ENCODE data around the gene HECW1.

Gene HECW1

GRCh38 chr7:43278088-43278644, 165.7 kb downstream of the HECW1 start:
- Histone ChIP-seq H3K9me3 (ENCODE audit: low read depth, low read length) (no peaks in the 10 kb centered on the region), H3K9ac (ENCODE audit: insufficient read length) (no peak overlapping the region), H3K4me3 (no peak overlapping the region), H3K36me3 (ENCODE audit: insufficient read depth, low read length) (no peaks in the 10 kb centered on the region), H3K27ac (no peak overlapping the region)
- TF ChIP-seq EZH2 (IDR thresholded peaks at IDR 0.05) (no peak), POLR2AphosphoS5 (IDR thresholded peaks at IDR 0.05; ENCODE audit: borderline replicate concordance, low read depth, low read length) (no peak), FOXP2 (optimal IDR thresholded peaks at IDR 0.05; ENCODE audit: control extremely low read depth, extremely low read length, insufficient read depth) (no peak)
- DNase-seq (ENCODE audit: low read depth, low spot score), result no peak

GRCh38 chr7:43281268-43281667, 168.8 kb downstream of the HECW1 start:
- H3K9me3 ChIP-seq (ENCODE audit: low read depth, low read length), result no peaks in the 10 kb centered on the region
- DNase-seq (ENCODE audit: low read depth, low spot score), result no peak
- TF ChIP-seq EZH2 (IDR thresholded peaks at IDR 0.05) (no peak), POLR2AphosphoS5 (IDR thresholded peaks at IDR 0.05; ENCODE audit: borderline replicate concordance, low read depth, low read length) (no peak), FOXP2 (optimal IDR thresholded peaks at IDR 0.05; ENCODE audit: control extremely low read depth, extremely low read length, insufficient read depth) (no peak)
- H3K36me3 ChIP-seq (ENCODE audit: insufficient read depth, low read length), result no peaks in the 10 kb centered on the region
- no peak overlapping the region for H3K4me3 ChIP-seq
- H3K27ac ChIP-seq, result no peak overlapping the region
- no peak overlapping the region for H3K9ac ChIP-seq (ENCODE audit: insufficient read length)

DNA sequence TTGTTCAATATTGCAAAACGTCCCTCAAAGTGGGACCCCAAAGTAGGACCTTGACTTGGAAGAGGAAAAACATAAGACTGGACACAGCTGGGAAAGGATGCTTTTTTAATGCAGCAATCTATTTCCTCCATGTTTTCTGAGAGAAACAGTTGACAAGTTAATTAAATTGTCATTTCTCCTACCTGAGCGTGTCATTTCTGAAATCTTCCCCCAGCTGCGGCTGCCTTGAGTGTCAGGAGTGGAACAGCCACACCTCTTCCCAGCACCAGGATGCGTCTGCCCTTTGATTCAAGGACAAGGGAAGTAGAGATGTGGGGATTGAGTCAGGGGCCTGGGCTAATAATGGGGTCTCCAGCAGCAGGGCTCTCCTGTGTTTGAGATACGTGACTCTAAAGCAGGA, 171.3 kb downstream of the HECW1 start:
- no peaks in the 10 kb centered on the region for H3K36me3 ChIP-seq (ENCODE audit: insufficient read depth, low read length)
- H3K9me3 ChIP-seq (ENCODE audit: low read depth, low read length), result no peaks in the 10 kb centered on the region
- H3K4me3 ChIP-seq, result no peak overlapping the region
- DNase-seq (ENCODE audit: low read depth, low spot score), result no peak
- no peak overlapping the region for H3K9ac ChIP-seq (ENCODE audit: insufficient read length)
- H3K27ac ChIP-seq, result no peak overlapping the region
- no peak for TF ChIP-seq POLR2AphosphoS5 (IDR thresholded peaks at IDR 0.05; ENCODE audit: borderline replicate concordance, low read depth, low read length)
- no peak for TF ChIP-seq EZH2 (IDR thresholded peaks at IDR 0.05)
- no peak for TF ChIP-seq FOXP2 (optimal IDR thresholded peaks at IDR 0.05; ENCODE audit: control extremely low read depth, extremely low read length, insufficient read depth)

DNA sequence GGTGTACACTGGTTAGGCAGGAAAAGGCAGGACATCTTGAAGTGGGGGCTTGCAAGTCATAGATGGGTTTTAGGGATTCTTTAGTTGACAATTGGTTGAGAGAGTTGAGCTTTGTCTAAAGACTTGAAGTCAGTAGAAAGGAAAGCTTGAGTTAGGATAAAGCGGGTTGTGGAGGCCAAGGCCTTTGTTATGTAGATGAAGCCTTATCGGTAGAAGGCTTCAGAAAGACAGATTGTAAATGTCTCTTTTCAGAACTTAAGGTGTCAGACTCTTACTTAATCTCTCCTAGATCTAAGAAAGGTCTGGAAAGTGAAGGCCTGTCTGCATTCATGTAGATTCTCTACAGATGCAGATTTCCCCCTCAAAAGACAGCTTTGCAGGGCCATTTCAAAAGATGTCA, 177.4 kb downstream of the HECW1 start:
- H3K36me3 ChIP-seq (ENCODE audit: insufficient read depth, low read length), result no peaks in the 10 kb centered on the region
- H3K9me3 ChIP-seq (ENCODE audit: low read depth, low read length), result no peaks in the 10 kb centered on the region
- H3K9ac ChIP-seq (ENCODE audit: insufficient read length), result no peak overlapping the region
- no peak overlapping the region for H3K27ac ChIP-seq
- no peak overlapping the region for H3K4me3 ChIP-seq
- DNase-seq (ENCODE audit: low read depth, low spot score), result no peak
- TF ChIP-seq POLR2AphosphoS5 (IDR thresholded peaks at IDR 0.05; ENCODE audit: borderline replicate concordance, low read depth, low read length), result no peak
- TF ChIP-seq EZH2 (IDR thresholded peaks at IDR 0.05), result no peak
- no peak for TF ChIP-seq FOXP2 (optimal IDR thresholded peaks at IDR 0.05; ENCODE audit: control extremely low read depth, extremely low read length, insufficient read depth)

DNA sequence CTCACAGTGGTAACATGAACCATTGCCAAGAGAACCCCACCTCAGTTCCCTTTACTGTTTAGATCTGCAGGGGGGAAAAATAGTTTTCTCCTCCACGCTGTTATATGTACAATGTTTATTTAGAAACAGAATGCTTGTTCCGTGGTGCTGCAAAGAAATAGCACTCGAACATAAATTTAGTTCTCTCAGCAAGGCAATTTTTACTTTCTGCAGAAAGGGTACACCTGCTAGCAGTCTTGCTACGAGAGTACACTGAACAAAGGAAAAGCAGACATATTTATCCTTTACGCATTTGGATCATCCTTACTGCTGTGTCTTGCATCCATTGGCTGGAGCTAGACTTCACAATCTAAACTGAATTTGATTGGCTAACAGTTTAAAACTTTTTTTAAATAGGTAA, 178.5 kb downstream of the HECW1 start:
- no peak for TF ChIP-seq FOXP2 (optimal IDR thresholded peaks at IDR 0.05; ENCODE audit: control extremely low read depth, extremely low read length, insufficient read depth)
- TF ChIP-seq EZH2 (IDR thresholded peaks at IDR 0.05), result no peak
- no peak for TF ChIP-seq POLR2AphosphoS5 (IDR thresholded peaks at IDR 0.05; ENCODE audit: borderline replicate concordance, low read depth, low read length)
- DNase-seq (ENCODE audit: low read depth, low spot score), result no peak
- no peaks in the 10 kb centered on the region for H3K9me3 ChIP-seq (ENCODE audit: low read depth, low read length)
- no peak overlapping the region for H3K9ac ChIP-seq (ENCODE audit: insufficient read length)
- H3K36me3 ChIP-seq (ENCODE audit: insufficient read depth, low read length), result no peaks in the 10 kb centered on the region
- no peak overlapping the region for H3K27ac ChIP-seq
- no peak overlapping the region for H3K4me3 ChIP-seq

- H3K9me3 ChIP-seq (ENCODE audit: low read depth, low read length), result no peaks in the 10 kb centered on the region
- DNase-seq (ENCODE audit: low read depth, low spot score), result no peak
- no peak overlapping the region for H3K4me3 ChIP-seq
- no peak for TF ChIP-seq FOXP2 (optimal IDR thresholded peaks at IDR 0.05; ENCODE audit: control extremely low read depth, extremely low read length, insufficient read depth)
- no peak for TF ChIP-seq POLR2AphosphoS5 (IDR thresholded peaks at IDR 0.05; ENCODE audit: borderline replicate concordance, low read depth, low read length)
- TF ChIP-seq EZH2 (IDR thresholded peaks at IDR 0.05), result no peak
- H3K27ac ChIP-seq, result no peak overlapping the region
- no peak overlapping the region for H3K9ac ChIP-seq (ENCODE audit: insufficient read length)
- no peaks in the 10 kb centered on the region for H3K36me3 ChIP-seq (ENCODE audit: insufficient read depth, low read length)
Observed at GRCh38 chr7:43291789-43292188, 179.3 kb downstream of the HECW1 start.

GRCh38 chr7:43292384-43292783, 179.9 kb downstream of the HECW1 start:
- H3K27ac ChIP-seq, result no peak overlapping the region
- no peaks in the 10 kb centered on the region for H3K36me3 ChIP-seq (ENCODE audit: insufficient read depth, low read length)
- no peak overlapping the region for H3K4me3 ChIP-seq
- no peak overlapping the region for H3K9ac ChIP-seq (ENCODE audit: insufficient read length)
- DNase-seq (ENCODE audit: low read depth, low spot score), result no peak
- no peak for TF ChIP-seq EZH2 (IDR thresholded peaks at IDR 0.05)
- no peak for TF ChIP-seq FOXP2 (optimal IDR thresholded peaks at IDR 0.05; ENCODE audit: control extremely low read depth, extremely low read length, insufficient read depth)
- no peak for TF ChIP-seq POLR2AphosphoS5 (IDR thresholded peaks at IDR 0.05; ENCODE audit: borderline replicate concordance, low read depth, low read length)
- no peaks in the 10 kb centered on the region for H3K9me3 ChIP-seq (ENCODE audit: low read depth, low read length)

GRCh38 chr7:43294080-43294630, 181.7 kb downstream of the HECW1 start:
- no peak for DNase-seq (ENCODE audit: low read depth, low spot score)
- Histone ChIP-seq H3K9ac (ENCODE audit: insufficient read length) (no peak overlapping the region), H3K4me3 (no peak overlapping the region), H3K27ac (no peak overlapping the region), H3K9me3 (ENCODE audit: low read depth, low read length) (no peaks in the 10 kb centered on the region), H3K36me3 (ENCODE audit: insufficient read depth, low read length) (no peaks in the 10 kb centered on the region)
- TF ChIP-seq POLR2AphosphoS5 (IDR thresholded peaks at IDR 0.05; ENCODE audit: borderline replicate concordance, low read depth, low read length) (no peak), EZH2 (IDR thresholded peaks at IDR 0.05) (no peak), FOXP2 (optimal IDR thresholded peaks at IDR 0.05; ENCODE audit: control extremely low read depth, extremely low read length, insufficient read depth) (no peak)

DNA sequence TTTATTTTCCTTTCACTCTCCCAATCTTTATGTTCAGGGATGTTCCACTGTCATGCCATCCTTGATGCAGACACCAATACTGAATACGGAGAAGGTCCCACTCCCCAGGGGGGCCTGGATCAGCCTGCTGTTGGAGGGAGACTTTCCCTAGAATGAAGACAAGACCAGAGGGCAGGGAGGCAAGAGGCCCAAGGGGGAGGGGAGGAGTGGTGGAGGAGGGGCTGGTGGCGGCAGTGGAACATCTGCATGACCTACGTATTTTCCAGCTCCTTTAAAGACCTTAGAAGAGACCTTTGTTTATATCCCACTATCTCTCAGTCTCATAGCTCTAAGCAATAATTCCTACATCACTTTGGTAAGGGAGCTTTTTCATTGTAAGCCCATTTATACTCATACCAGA, 183.0 kb downstream of the HECW1 start:
- DNase-seq (ENCODE audit: low read depth, low spot score), result no peak
- Histone ChIP-seq H3K4me3 (no peak overlapping the region), H3K9me3 (ENCODE audit: low read depth, low read length) (no peaks in the 10 kb centered on the region), H3K27ac (no peak overlapping the region), H3K36me3 (ENCODE audit: insufficient read depth, low read length) (no peaks in the 10 kb centered on the region), H3K9ac (ENCODE audit: insufficient read length) (no peak overlapping the region)
- TF ChIP-seq POLR2AphosphoS5 (IDR thresholded peaks at IDR 0.05; ENCODE audit: borderline replicate concordance, low read depth, low read length) (no peak), FOXP2 (optimal IDR thresholded peaks at IDR 0.05; ENCODE audit: control extremely low read depth, extremely low read length, insufficient read depth) (no peak), EZH2 (IDR thresholded peaks at IDR 0.05) (no peak)

All from SK-N-MC (cell line).